TTC549 (cell line): ENCODE data around the gene FHIT.
"Not testable (repeated sequence)": the region's sequence is repeated elsewhere in the genome, so short reads cannot be mapped to it uniquely, and the experiment has no call there.

Experiments
- FAIRE-seq: peaks from 2 replicates; lab custom pipeline; 2012; peaks lifted over from hg19 to GRCh38; lab: Jason Lieb, UNC

Gene FHIT

GRCh38 chr3:60703956-60704736 lies 547.1 kb downstream of the FHIT start:
- FAIRE-seq: no peak

GRCh38 chr3:60703008-60703407 lies 548.2 kb downstream of the FHIT start:
- FAIRE-seq: no peak

GRCh38 chr3:60698117-60698516 lies 553.1 kb downstream of the FHIT start:
- no peak for FAIRE-seq

- no peak for FAIRE-seq
Measured at GRCh38 chr3:60697132-60697531, 554.1 kb downstream of the FHIT start.

- FAIRE-seq: no peak
Measured at GRCh38 chr3:60696428-60697125, 554.7 kb downstream of the FHIT start.

- FAIRE-seq: no peak
Measured at GRCh38 chr3:60675424-60675823, 575.8 kb downstream of the FHIT start.

- no peak for FAIRE-seq
Measured at GRCh38 chr3:60674870-60675269, 576.4 kb downstream of the FHIT start.

GRCh38 chr3:60673123-60673522 lies 578.1 kb downstream of the FHIT start:
- no peak for FAIRE-seq

- FAIRE-seq: not testable (repeated sequence)
Measured at GRCh38 chr3:60672337-60672736, 578.9 kb downstream of the FHIT start.

- no peak for FAIRE-seq
Measured at GRCh38 chr3:60669636-60670035, 581.6 kb downstream of the FHIT start.

- no peak for FAIRE-seq
Measured at GRCh38 chr3:60660026-60660425, 591.2 kb downstream of the FHIT start.

- no peak for FAIRE-seq
Measured at GRCh38 chr3:60659098-60659497, 592.2 kb downstream of the FHIT start.

- no peak for FAIRE-seq
Measured at GRCh38 chr3:60657972-60658371, 593.3 kb downstream of the FHIT start.

- no peak for FAIRE-seq
Measured at GRCh38 chr3:60652829-60653228, 598.4 kb downstream of the FHIT start.

GRCh38 chr3:60651799-60652198 lies 599.5 kb downstream of the FHIT start:
- no peak for FAIRE-seq

- FAIRE-seq: no peak
Measured at GRCh38 chr3:60650171-60650570, 601.1 kb downstream of the FHIT start.

GRCh38 chr3:60645801-60646200 lies 605.5 kb downstream of the FHIT start:
- no peak for FAIRE-seq

GRCh38 chr3:60643831-60644230 lies 607.4 kb downstream of the FHIT start:
- FAIRE-seq: no peak

- no peak for FAIRE-seq
Measured at GRCh38 chr3:60641354-60641753, 609.9 kb downstream of the FHIT start.

GRCh38 chr3:60636846-60637245 lies 614.4 kb downstream of the FHIT start:
- FAIRE-seq: no peak

- no peak for FAIRE-seq
Measured at GRCh38 chr3:60633644-60634043, 617.6 kb downstream of the FHIT start.

- no peak for FAIRE-seq
Measured at GRCh38 chr3:60631509-60631908, 619.7 kb downstream of the FHIT start.

- FAIRE-seq: no peak
Measured at GRCh38 chr3:60630953-60631352, 620.3 kb downstream of the FHIT start.

GRCh38 chr3:60629816-60630215 lies 621.4 kb downstream of the FHIT start:
- no peak for FAIRE-seq
